ENCODE data around the gene AUTS2.

The AUTS2 gene

DNA sequence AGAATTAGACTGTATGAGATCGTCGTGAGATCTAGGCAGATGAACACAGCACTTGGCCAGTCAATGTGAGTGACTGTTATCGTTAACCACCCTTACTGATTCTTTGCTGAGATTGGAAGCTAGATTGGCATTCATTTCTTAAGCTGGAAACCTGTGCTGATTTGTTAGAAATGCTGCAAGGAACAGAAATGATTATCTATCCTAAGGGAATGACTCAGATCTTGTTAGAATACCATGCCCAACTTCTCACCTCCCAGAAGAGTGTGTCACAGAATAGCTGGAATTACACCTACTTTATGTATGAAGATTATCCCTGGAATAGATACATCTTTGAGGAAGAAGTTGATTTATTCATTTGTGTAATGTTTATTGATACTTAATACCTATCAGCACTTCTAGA is 275.2 kb downstream of the AUTS2 start:
- Histone ChIP-seq H3K9me3 (ENCODE audit: control insufficient read depth in 1 of 2, low read length in 2 of 2) (no peaks in the 10 kb centered on the region), H3K4me3 (ENCODE audit: low read depth in 1 of 2, low read length in 2 of 2) (no peak overlapping the region), H3K36me3 (ENCODE audit: control insufficient read depth in 1 of 2, insufficient read depth in 2 of 2, low read length in 2 of 2) (no peaks in the 10 kb centered on the region), H3K4me1 (ENCODE audit: control insufficient read depth in 1 of 2, insufficient read depth in 2 of 2, low read length in 2 of 2) (peaks cover 0 to 12% of the 10 kb centered on the region in 2 donors), H3K27ac (ENCODE audit: low read length) (no peak overlapping the region), H3K27me3 (ENCODE audit: low read depth, low read length) (no peaks in the 10 kb centered on the region)

DNA sequence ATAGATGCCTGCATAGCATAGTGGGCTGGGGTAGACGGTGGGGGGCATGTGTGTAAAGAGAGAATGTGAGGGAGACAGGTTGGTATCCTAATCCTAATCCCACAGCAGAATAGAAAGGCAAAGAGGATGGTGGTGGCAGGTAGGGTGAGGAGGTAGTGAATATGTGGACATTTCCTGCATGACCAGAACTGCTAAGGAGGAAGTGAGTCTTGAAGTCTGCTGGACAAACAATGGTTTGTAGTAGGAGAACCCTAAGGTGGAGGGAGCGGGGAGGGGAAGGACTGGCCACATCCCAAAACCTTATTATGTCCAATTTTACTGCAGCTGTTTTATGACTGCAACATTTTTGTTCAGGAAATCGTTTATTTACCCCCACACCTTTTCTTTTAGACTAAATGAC is 279.7 kb downstream of the AUTS2 start:
- H3K27ac ChIP-seq (ENCODE audit: low read length), result no peak overlapping the region
- H3K4me1 ChIP-seq (ENCODE audit: control insufficient read depth in 1 of 2, insufficient read depth in 2 of 2, low read length in 2 of 2), result peaks cover 0 to 6% of the 10 kb centered on the region in 2 donors
- H3K9me3 ChIP-seq (ENCODE audit: control insufficient read depth in 1 of 2, low read length in 2 of 2), result no peaks in the 10 kb centered on the region
- no peaks in the 10 kb centered on the region for H3K36me3 ChIP-seq (ENCODE audit: control insufficient read depth in 1 of 2, insufficient read depth in 2 of 2, low read length in 2 of 2)
- H3K27me3 ChIP-seq (ENCODE audit: low read depth, low read length), result no peaks in the 10 kb centered on the region
- H3K4me3 ChIP-seq (ENCODE audit: low read depth in 1 of 2, low read length in 2 of 2), result no peak overlapping the region

DNA sequence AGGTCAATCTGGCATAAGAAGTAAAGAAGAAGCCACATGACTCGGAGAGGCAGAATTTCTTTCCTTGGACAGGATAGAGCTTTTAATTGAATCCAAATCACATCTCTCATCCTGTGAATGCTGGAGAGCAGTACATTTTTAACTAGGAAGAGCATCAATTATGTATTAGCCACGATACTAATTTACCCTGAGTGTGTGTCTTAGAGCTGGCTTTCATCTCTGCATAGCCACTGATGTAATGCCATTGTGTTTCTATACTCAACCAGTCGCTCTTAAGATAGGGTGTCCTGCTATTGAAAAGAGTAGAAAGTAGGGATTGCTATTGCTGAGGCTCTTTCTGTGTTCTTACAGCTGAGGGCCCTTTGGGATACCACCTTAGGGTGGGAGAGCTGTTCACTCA is 280.3 kb downstream of the AUTS2 start:
- no peaks in the 10 kb centered on the region for H3K27me3 ChIP-seq (ENCODE audit: low read depth, low read length)
- peaks cover 0 to 6% of the 10 kb centered on the region in 2 donors for H3K4me1 ChIP-seq (ENCODE audit: control insufficient read depth in 1 of 2, insufficient read depth in 2 of 2, low read length in 2 of 2)
- no peaks in the 10 kb centered on the region for H3K9me3 ChIP-seq (ENCODE audit: control insufficient read depth in 1 of 2, low read length in 2 of 2)
- no peaks in the 10 kb centered on the region for H3K36me3 ChIP-seq (ENCODE audit: control insufficient read depth in 1 of 2, insufficient read depth in 2 of 2, low read length in 2 of 2)
- no peak overlapping the region for H3K4me3 ChIP-seq (ENCODE audit: low read depth in 1 of 2, low read length in 2 of 2)
- no peak overlapping the region for H3K27ac ChIP-seq (ENCODE audit: low read length)

DNA sequence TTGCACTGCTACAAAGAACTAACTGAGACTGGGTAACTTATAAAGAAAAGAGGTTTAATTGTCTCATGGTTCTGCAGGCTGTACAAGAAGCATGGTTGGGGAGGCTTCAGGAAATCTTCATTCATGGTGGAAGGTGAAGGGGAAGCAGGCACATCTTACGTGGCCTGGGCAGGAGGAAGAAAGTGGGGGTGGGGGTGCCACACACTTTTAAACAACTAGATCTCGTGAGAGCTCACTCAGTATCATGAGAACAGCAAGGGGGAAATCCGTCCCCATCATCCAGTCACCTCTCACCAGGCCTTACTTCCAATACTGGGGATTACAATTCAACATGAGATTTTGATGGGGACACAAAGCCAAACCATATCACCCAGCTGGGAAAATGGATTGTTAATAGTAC is 281.7 kb downstream of the AUTS2 start:
- no peak overlapping the region for H3K4me3 ChIP-seq (ENCODE audit: low read depth in 1 of 2, low read length in 2 of 2)
- peaks cover 0 to 6% of the 10 kb centered on the region in 2 donors for H3K4me1 ChIP-seq (ENCODE audit: control insufficient read depth in 1 of 2, insufficient read depth in 2 of 2, low read length in 2 of 2)
- H3K36me3 ChIP-seq (ENCODE audit: control insufficient read depth in 1 of 2, insufficient read depth in 2 of 2, low read length in 2 of 2), result no peaks in the 10 kb centered on the region
- no peaks in the 10 kb centered on the region for H3K27me3 ChIP-seq (ENCODE audit: low read depth, low read length)
- H3K9me3 ChIP-seq (ENCODE audit: control insufficient read depth in 1 of 2, low read length in 2 of 2), result no peaks in the 10 kb centered on the region
- no peak overlapping the region for H3K27ac ChIP-seq (ENCODE audit: low read length)

DNA sequence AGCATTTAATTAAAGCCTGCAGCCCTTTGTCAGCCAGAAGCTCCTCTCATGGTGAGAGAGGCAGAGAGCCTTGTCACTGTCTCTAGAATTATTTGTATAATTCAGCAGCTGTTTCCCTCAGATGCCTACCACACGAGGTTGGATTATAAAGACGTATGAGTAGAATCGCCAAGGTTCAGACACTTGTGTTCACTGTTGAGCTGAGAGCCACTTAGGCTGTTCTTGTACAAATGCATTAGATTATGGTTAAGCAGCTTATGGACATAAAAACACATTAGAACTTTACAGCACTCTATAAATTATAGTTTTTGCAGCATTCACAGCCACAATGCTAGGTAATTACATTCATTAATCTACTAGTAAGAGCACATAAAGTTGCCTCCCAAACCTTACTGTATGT is 282.6 kb downstream of the AUTS2 start:
- H3K4me3 ChIP-seq (ENCODE audit: low read depth in 1 of 2, low read length in 2 of 2), result no peak overlapping the region
- H3K4me1 ChIP-seq (ENCODE audit: control insufficient read depth in 1 of 2, insufficient read depth in 2 of 2, low read length in 2 of 2), result peaks cover 0 to 6% of the 10 kb centered on the region in 2 donors
- no peak overlapping the region for H3K27ac ChIP-seq (ENCODE audit: low read length)
- no peaks in the 10 kb centered on the region for H3K36me3 ChIP-seq (ENCODE audit: control insufficient read depth in 1 of 2, insufficient read depth in 2 of 2, low read length in 2 of 2)
- no peaks in the 10 kb centered on the region for H3K27me3 ChIP-seq (ENCODE audit: low read depth, low read length)
- H3K9me3 ChIP-seq (ENCODE audit: control insufficient read depth in 1 of 2, low read length in 2 of 2), result no peaks in the 10 kb centered on the region

DNA sequence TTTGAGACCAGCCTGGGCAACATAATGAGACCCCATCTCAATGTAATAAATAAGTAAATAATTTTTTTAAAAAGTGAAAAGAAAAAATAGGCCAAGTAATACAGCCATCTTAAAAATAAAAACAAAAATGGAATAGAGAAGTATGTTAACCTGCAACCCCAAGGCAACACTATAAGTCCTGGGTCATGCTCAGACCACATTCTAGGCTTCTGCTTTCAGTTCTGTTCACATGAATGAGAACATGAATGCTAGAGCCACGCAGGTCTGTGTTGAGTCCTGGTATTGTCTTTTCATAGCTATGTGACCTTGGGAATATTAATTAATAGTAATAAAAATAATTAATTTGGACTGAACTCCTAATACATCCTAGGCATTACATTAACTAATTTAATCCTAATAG is 284.0 kb downstream of the AUTS2 start:
- H3K4me3 ChIP-seq (ENCODE audit: low read depth in 1 of 2, low read length in 2 of 2), result no peak overlapping the region
- H3K36me3 ChIP-seq (ENCODE audit: control insufficient read depth in 1 of 2, insufficient read depth in 2 of 2, low read length in 2 of 2), result no peaks in the 10 kb centered on the region
- no peaks in the 10 kb centered on the region for H3K9me3 ChIP-seq (ENCODE audit: control insufficient read depth in 1 of 2, low read length in 2 of 2)
- H3K4me1 ChIP-seq (ENCODE audit: control insufficient read depth in 1 of 2, insufficient read depth in 2 of 2, low read length in 2 of 2), result peaks cover 0 to 6% of the 10 kb centered on the region in 2 donors
- H3K27me3 ChIP-seq (ENCODE audit: low read depth, low read length), result no peaks in the 10 kb centered on the region
- no peak overlapping the region for H3K27ac ChIP-seq (ENCODE audit: low read length)

DNA sequence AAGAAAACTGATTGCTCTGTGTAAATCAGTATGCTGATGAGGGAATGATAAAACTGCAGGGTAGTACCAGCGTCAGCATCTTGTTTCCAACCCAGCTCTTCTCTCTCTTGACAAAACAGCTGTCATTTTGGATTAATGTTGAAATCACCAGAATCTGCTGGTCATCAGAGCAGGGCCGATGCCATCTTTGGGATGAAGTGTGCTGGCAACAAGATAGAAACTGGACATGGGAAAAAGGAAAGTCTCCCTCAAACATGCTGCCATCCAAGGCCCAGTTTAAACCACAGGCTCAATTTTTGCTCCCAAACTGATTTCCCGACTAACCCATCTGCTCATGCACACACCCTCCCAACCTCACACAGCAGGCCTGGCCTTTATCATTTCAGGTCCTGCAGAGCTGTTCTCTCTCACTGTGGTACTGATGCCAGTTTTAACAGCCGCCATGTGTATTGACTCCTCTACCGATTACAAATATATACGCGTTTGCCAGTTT is 285.2 kb downstream of the AUTS2 start:
- Histone ChIP-seq H3K4me3 (ENCODE audit: low read depth in 1 of 2, low read length in 2 of 2) (no peak overlapping the region), H3K36me3 (ENCODE audit: control insufficient read depth in 1 of 2, insufficient read depth in 2 of 2, low read length in 2 of 2) (no peaks in the 10 kb centered on the region), H3K9me3 (ENCODE audit: control insufficient read depth in 1 of 2, low read length in 2 of 2) (no peaks in the 10 kb centered on the region), H3K27me3 (ENCODE audit: low read depth, low read length) (no peaks in the 10 kb centered on the region), H3K27ac (ENCODE audit: low read length) (no peak overlapping the region), H3K4me1 (ENCODE audit: control insufficient read depth in 1 of 2, insufficient read depth in 2 of 2, low read length in 2 of 2) (peaks cover 0 to 3% of the 10 kb centered on the region in 2 donors)

DNA sequence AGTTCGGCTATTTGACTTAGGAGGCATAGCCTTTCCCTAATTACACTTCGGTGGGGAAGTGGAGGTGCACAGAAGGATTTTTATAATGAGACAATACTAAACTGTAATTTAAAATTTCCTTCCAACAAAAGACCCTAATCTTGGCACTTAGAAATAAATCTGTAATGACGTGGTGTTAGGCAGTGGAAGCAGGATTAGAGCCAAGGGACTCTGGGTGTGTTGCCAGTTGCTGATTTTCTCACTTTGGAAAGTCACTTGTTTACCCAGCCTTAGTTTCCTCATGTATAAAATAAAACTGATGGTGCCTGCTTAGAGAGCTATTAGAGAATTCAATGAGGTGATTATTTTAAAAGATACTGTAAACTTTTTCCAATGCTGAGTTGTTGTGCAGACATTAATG is 287.2 kb downstream of the AUTS2 start:
- no peaks in the 10 kb centered on the region for H3K4me1 ChIP-seq (ENCODE audit: control insufficient read depth in 1 of 2, insufficient read depth in 2 of 2, low read length in 2 of 2)
- no peak overlapping the region for H3K4me3 ChIP-seq (ENCODE audit: low read depth in 1 of 2, low read length in 2 of 2)
- H3K9me3 ChIP-seq (ENCODE audit: control insufficient read depth in 1 of 2, low read length in 2 of 2), result no peaks in the 10 kb centered on the region
- no peaks in the 10 kb centered on the region for H3K27me3 ChIP-seq (ENCODE audit: low read depth, low read length)
- H3K27ac ChIP-seq (ENCODE audit: low read length), result no peak overlapping the region
- H3K36me3 ChIP-seq (ENCODE audit: control insufficient read depth in 1 of 2, insufficient read depth in 2 of 2, low read length in 2 of 2), result no peaks in the 10 kb centered on the region

DNA sequence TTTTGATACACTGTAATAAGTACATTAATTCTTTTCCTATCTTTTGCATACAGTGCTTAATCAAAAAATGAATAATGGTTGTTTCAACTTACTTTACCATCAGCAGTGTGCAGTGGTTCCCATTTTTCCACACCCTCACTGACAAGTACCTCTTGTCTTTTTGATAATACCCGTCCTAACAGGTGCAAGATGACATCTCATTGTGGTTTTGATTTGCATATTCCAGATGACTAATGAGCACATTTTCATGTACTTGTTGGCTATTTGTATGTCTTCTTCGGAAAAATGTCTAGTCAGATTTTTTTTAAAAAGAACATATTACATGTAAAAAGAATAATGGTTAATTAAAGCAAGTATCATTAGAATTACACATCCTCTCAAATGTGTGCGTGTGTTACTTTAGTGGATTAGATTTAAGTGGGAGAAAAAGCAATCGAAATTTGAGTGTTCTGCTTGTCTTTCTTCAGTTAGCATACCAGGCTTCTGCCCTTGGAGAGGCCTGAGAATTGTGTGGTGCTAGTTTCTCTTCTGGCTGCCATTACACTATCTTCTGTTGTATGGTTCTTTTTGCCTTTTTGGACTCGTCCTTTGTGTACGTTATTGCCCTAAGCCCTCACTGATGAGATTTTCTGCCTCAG is 291.2 kb downstream of the AUTS2 start:
- no peaks in the 10 kb centered on the region for H3K36me3 ChIP-seq (ENCODE audit: control insufficient read depth in 1 of 2, insufficient read depth in 2 of 2, low read length in 2 of 2)
- no peak overlapping the region for H3K4me3 ChIP-seq (ENCODE audit: low read depth in 1 of 2, low read length in 2 of 2)
- no peaks in the 10 kb centered on the region for H3K9me3 ChIP-seq (ENCODE audit: control insufficient read depth in 1 of 2, low read length in 2 of 2)
- H3K27me3 ChIP-seq (ENCODE audit: low read depth, low read length), result no peaks in the 10 kb centered on the region
- H3K27ac ChIP-seq (ENCODE audit: low read length), result no peak overlapping the region
- no peaks in the 10 kb centered on the region for H3K4me1 ChIP-seq (ENCODE audit: control insufficient read depth in 1 of 2, insufficient read depth in 2 of 2, low read length in 2 of 2)

DNA sequence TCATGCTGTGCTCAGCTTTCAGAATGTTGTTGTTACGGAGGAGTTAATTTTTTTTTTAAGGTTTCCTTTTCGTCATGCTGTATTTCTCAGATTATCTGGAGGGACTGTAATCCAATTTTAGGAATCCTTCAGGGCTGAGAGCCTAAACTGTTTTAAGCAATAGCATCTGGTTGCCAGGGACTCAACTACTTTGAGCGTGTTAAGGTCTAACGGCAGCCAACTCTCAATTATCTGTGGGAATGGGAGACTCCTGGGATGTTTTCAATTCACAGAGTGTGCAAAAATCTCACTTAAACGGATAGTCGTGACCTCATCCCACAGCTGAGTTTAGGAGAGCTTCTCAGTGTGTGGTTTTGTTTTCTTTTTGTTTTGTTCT is 291.7 kb downstream of the AUTS2 start:
- Histone ChIP-seq H3K36me3 (ENCODE audit: control insufficient read depth in 1 of 2, insufficient read depth in 2 of 2, low read length in 2 of 2) (no peaks in the 10 kb centered on the region), H3K27ac (ENCODE audit: low read length) (no peak overlapping the region), H3K9me3 (ENCODE audit: control insufficient read depth in 1 of 2, low read length in 2 of 2) (no peaks in the 10 kb centered on the region), H3K4me3 (ENCODE audit: low read depth in 1 of 2, low read length in 2 of 2) (no peak overlapping the region), H3K4me1 (ENCODE audit: control insufficient read depth in 1 of 2, insufficient read depth in 2 of 2, low read length in 2 of 2) (no peaks in the 10 kb centered on the region), H3K27me3 (ENCODE audit: low read depth, low read length) (no peaks in the 10 kb centered on the region)

DNA sequence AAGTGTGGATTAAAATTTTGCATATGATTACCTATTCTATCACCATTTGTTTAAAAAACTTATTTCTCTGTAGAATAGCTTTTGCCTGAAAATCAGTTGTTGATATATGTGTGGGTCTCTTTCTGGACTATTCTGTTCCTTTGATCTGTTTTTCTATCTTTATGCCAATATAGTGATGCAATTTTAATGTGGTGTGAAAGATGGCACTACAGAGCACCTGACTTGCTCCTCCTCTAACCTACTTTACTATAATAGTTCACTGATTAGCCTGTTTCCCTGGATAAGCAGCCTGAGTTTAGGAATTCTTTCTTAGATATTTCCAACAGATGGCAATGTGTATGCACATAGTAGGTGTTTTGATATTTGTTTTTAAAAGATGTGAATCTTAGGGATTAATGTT is 294.5 kb downstream of the AUTS2 start:
- no peaks in the 10 kb centered on the region for H3K4me1 ChIP-seq (ENCODE audit: control insufficient read depth in 1 of 2, insufficient read depth in 2 of 2, low read length in 2 of 2)
- H3K9me3 ChIP-seq (ENCODE audit: control insufficient read depth in 1 of 2, low read length in 2 of 2), result no peaks in the 10 kb centered on the region
- H3K36me3 ChIP-seq (ENCODE audit: control insufficient read depth in 1 of 2, insufficient read depth in 2 of 2, low read length in 2 of 2), result no peaks in the 10 kb centered on the region
- no peaks in the 10 kb centered on the region for H3K27me3 ChIP-seq (ENCODE audit: low read depth, low read length)
- H3K4me3 ChIP-seq (ENCODE audit: low read depth in 1 of 2, low read length in 2 of 2), result no peak overlapping the region
- no peak overlapping the region for H3K27ac ChIP-seq (ENCODE audit: low read length)

DNA sequence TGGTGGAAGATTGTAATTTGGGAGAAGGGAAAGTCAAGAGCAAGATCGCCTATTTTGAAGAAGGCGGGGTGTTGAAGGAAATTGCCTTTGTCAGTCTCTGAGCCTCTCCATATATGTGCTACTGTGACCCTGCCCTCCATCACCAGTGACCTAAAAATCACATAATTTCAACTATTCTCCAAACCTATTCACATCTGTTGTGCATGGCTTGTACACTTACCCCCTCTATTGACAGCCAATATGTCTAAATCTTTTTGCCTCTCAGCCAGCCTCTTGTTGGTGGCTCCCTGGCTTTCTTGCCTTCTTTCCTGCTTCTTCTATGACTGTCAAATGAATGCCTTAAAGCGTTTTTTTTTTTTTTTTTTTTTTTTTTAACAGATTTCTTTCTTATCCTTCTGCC is 295.6 kb downstream of the AUTS2 start:
- Histone ChIP-seq H3K4me3 (ENCODE audit: low read depth in 1 of 2, low read length in 2 of 2) (no peak overlapping the region), H3K4me1 (ENCODE audit: control insufficient read depth in 1 of 2, insufficient read depth in 2 of 2, low read length in 2 of 2) (no peaks in the 10 kb centered on the region), H3K27ac (ENCODE audit: low read length) (no peak overlapping the region), H3K9me3 (ENCODE audit: control insufficient read depth in 1 of 2, low read length in 2 of 2) (no peaks in the 10 kb centered on the region), H3K36me3 (ENCODE audit: control insufficient read depth in 1 of 2, insufficient read depth in 2 of 2, low read length in 2 of 2) (no peaks in the 10 kb centered on the region), H3K27me3 (ENCODE audit: low read depth, low read length) (no peaks in the 10 kb centered on the region)

All from muscle layer of duodenum (tissue), 2 donors.